Left ventricle myocardium inferior (tissue), 1 donor: ENCODE data around the gene INHBB. TPM values are rescaled to one million over a fixed set of nuclear protein-coding genes. Genes with fewer than 3 reads are reported as not detected.

Experiments
- DNase-seq: peaks from one replicate; pipeline ENCODE4 v3.0.0-alpha.2; 2020
- H3K27ac ChIP-seq: fragments of 200-600 bp; replicated peaks from 2 replicates; pipeline ENCODE4 v1.8.0; 2021
- H3K27me3 ChIP-seq: fragments of 200-600 bp; 2 replicates; pipeline ENCODE4 v1.8.0; 2021; ENCODE audit warnings: low read depth
- H3K36me3 ChIP-seq: fragments of 200-600 bp; 2 replicates; pipeline ENCODE4 v1.8.0; 2021
- H3K4me1 ChIP-seq: fragments of 200-600 bp; 2 replicates; pipeline ENCODE4 v1.8.0; 2021
- H3K4me3 ChIP-seq: fragments of 200-600 bp; 2 replicates; pipeline ENCODE4 v1.8.0; 2021; ENCODE audit warnings: mild to moderate bottlenecking, moderate library complexity
- H3K9me3 ChIP-seq: fragments of 200-600 bp; replicated peaks from 2 replicates; pipeline ENCODE4 v1.8.0; 2021
- intact Hi-C: fragments of 100-400 bp; cut with micrococcal nuclease; formaldehyde crosslinking; loops from one replicate; pipeline ENCODE4 v1.11.0; 2022
- total RNA-seq: library from RNA; stranded (reverse); fragmentation: NEBNext Ultra II Directional; extraction: Animal tissue kit (Norgen Biotek cat#: 25700); gene quantifications from one replicate; pipeline ENCODE4 v1.2.1, GENCODE V29; 2021
- TF ChIP-seq, protein P1 (sequence below): fragments of 200-600 bp; IDR thresholded peaks from 2 replicates; pipeline ENCODE4 v1.8.0; 2021; ENCODE audit warnings: antibody characterized with exemption, mild to moderate bottlenecking, borderline replicate concordance
- donor health status: DM: no; HTN: yes; CAD: no; lungs with severe emphysema.

Gene INHBB
- total RNA-seq, 1 donor from 2014 or later: 3.2 TPM

- TF ChIP-seq, protein P1, sequence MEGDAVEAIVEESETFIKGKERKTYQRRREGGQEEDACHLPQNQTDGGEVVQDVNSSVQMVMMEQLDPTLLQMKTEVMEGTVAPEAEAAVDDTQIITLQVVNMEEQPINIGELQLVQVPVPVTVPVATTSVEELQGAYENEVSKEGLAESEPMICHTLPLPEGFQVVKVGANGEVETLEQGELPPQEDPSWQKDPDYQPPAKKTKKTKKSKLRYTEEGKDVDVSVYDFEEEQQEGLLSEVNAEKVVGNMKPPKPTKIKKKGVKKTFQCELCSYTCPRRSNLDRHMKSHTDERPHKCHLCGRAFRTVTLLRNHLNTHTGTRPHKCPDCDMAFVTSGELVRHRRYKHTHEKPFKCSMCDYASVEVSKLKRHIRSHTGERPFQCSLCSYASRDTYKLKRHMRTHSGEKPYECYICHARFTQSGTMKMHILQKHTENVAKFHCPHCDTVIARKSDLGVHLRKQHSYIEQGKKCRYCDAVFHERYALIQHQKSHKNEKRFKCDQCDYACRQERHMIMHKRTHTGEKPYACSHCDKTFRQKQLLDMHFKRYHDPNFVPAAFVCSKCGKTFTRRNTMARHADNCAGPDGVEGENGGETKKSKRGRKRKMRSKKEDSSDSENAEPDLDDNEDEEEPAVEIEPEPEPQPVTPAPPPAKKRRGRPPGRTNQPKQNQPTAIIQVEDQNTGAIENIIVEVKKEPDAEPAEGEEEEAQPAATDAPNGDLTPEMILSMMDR: no peak
- Histone ChIP-seq H3K9me3 (no peaks in the 10 kb centered on the region), H3K27ac (no peak overlapping the region), H3K4me1 (peaks cover 25% of the 10 kb centered on the region), H3K4me3 (peak overlapping the region; percentile 64), H3K27me3 (no peaks in the 10 kb centered on the region), H3K36me3 (no peaks in the 10 kb centered on the region)
- intact Hi-C loops: no loop called here
- no peak for DNase-seq
Observed at GRCh38 chr2:120313695-120314615, 32.0 kb upstream of the INHBB start.

DNA sequence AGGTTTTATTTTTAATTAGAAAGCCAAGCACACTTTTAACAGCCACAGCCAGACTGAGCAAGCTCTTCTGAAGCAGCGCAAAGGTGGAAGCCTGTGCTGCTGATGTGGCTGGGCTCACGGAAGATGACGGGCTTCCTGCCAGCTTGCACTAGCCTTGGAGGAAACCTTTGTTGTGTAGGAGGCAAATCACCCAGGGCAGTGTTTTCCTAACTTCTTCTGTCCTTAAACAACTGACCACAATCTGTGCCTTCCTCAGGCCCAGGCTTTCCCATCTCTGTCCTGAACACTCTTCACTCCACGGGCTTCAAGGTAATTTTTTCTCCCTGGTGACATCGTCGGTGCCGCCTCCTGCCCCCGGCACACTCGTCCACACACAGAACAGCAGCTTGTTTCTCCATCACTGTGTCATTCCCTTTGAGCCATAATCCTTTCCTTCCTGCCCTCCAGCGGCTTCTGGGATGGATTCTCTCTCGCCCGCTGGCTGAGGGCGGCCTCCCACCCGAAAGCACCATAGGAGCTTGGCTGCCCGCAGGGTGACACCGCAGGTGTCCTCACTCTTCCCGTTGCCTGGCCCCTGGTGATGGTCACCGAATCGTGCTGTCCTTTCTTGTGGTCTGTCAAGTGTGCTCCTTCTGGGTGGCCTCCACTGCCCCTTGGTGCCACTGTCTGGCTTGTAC lies 31.1 kb upstream of the INHBB start:
- DNase-seq: no peak
- Histone ChIP-seq H3K9me3 (no peaks in the 10 kb centered on the region), H3K4me3 (no peak overlapping the region), H3K27ac (no peak overlapping the region), H3K4me1 (peaks cover 34% of the 10 kb centered on the region), H3K36me3 (no peaks in the 10 kb centered on the region), H3K27me3 (no peaks in the 10 kb centered on the region)
- intact Hi-C loops: no loop called here
- TF ChIP-seq, protein P1: no peak

DNA sequence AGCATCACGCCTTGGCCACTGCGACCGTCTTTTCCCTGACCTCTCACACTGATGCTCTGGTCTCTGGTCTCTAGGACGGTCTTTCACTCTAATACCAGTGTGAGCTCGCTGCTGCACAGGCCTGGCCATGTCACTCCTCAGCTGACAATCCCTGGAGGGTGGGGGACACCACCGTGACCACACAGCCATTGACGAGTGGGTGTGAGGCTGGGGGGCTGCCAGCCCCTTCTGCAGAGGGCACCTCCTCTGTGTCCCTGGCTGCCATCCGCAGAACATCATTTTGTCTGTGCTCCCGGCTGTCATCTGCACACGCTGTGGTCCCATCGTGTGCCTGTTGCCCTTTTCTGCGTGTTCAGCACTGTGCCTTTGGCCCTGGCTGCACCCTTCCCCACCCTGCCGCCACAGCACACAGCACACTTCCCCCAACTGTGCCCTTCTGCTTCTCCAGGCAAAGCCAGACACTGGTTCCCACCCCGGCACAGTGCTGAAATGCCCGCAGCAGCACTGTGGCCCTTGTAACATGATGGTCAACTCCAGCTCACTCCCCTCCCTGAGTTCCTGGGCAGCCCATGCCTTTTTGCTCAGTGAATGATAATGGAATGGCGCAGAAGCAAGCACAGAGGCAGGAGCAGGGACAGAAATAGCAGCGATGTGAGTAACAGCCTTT lies 30.4 kb upstream of the INHBB start:
- Histone ChIP-seq H3K36me3 (no peaks in the 10 kb centered on the region), H3K27ac (no peak overlapping the region), H3K4me3 (no peak overlapping the region), H3K27me3 (no peaks in the 10 kb centered on the region), H3K9me3 (no peaks in the 10 kb centered on the region), H3K4me1 (peaks cover 40% of the 10 kb centered on the region)
- TF ChIP-seq, protein P1: no peak
- intact Hi-C loops: no loop called here
- no peak for DNase-seq

DNA sequence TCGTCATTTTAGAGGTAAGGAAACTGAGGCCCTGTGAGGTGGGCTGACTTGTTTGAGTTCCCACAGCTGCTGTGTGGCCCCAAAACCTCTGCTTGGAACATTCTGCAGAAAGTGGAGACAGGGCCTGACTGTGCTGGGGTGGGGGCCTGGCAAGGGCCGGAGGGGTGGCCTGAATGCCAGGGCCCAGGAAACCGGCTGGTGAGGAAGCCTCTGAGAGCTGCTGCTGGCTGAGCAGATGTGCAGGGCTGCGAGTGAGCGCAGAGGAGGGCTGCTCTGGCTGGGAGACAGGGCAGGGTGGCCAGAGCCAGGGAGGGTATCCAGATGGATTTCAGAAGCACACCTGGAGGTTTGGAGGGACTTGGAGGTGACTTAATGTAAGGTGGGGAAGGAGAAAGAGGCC lies 29.9 kb upstream of the INHBB start:
- TF ChIP-seq, protein P1: no peak
- Histone ChIP-seq H3K27me3 (no peaks in the 10 kb centered on the region), H3K27ac (no peak overlapping the region), H3K36me3 (no peaks in the 10 kb centered on the region), H3K4me1 (peaks cover 40% of the 10 kb centered on the region), H3K4me3 (no peak overlapping the region), H3K9me3 (no peaks in the 10 kb centered on the region)
- DNase-seq: no peak
- intact Hi-C loops: no loop called here

GRCh38 chr2:120316528-120317179 lies 29.3 kb upstream of the INHBB start:
- Histone ChIP-seq H3K4me3 (no peak overlapping the region), H3K9me3 (no peaks in the 10 kb centered on the region), H3K27ac (no peak overlapping the region), H3K27me3 (peaks cover 2% of the 10 kb centered on the region), H3K36me3 (no peaks in the 10 kb centered on the region), H3K4me1 (peaks cover 40% of the 10 kb centered on the region)
- intact Hi-C loops: no loop called here
- no peak for DNase-seq
- TF ChIP-seq, protein P1: no peak
